K562 (cell line): ENCODE results near the gene ATXN10. TPM values are rescaled to one million over a fixed set of nuclear protein-coding genes. Genes with fewer than 3 reads are reported as not detected.
"Not testable (repeated sequence)": the region's sequence is repeated elsewhere in the genome, so short reads cannot be mapped to it uniquely, and the experiment has no call there.

ENCODE experiments used
- ATAC-seq: fragments of 200-7000 bp; cut with Tn5 transposase; 3 replicates; pipeline ENCODE4 v1.9.1; 2020; ENCODE audit warnings: moderate library complexity
- BruUV-seq: library from RNA; stranded (reverse); fragments of 400-500 nt; replicated peaks from 2 replicates; lab custom pipeline; 2021; lab: Mats Ljungman, UMichigan
- CTCF ChIA-PET: fragments of 300-600 bp; formaldehyde crosslinking; extraction: SDS; loops from one replicate; lab custom pipeline; 2021; ENCODE audit warnings: low intra/inter-chr PET ratio; lab: Yijun Ruan, JAX
- POLR2A ChIA-PET: fragments of 300-600, 350-650 bp; sonication (Branson Sonifier 250); formaldehyde crosslinking; extraction: SDS; loops from one replicate; lab custom pipeline; 2021; ENCODE audit warnings: antibody characterized with exemption, inconsistent platforms; lab: Yijun Ruan, JAX
- DNase-seq, 4 experiments: peaks; one replicate each; pipeline versions ENCODE4 v3.0.0 to v3.0.0-alpha.2; 2011 to 2018; ENCODE audit warnings: low spot score in 3 of 4, mixed read lengths in 3 of 4; ENCODE audit errors: extremely low read depth in 1 of 4
- FAIRE-seq: peaks from 2 replicates; lab custom pipeline; 2011; peaks lifted over from hg19 to GRCh38; lab: Jason Lieb, UNC
- H2AFZ ChIP-seq: 2 replicates; pipeline ENCODE4 v1.6.0; 2011; ENCODE audit warnings: low read depth, low read length, control low read depth, inconsistent platforms
- H3K27ac ChIP-seq: fragments of 200-600 bp; 3 replicates; pipeline ENCODE4 v1.8.0; 2011; ENCODE audit warnings: low read depth, mild to moderate bottlenecking, control low read depth, inconsistent platforms, low read length, moderate library complexity, mixed read lengths; ENCODE audit errors: extremely low read depth
- H3K27me3 ChIP-seq, 2 experiments: fragments of 300-600 bp in 1 of 2; 2 replicates in 1 of 2; 3 replicates in 1 of 2; pipeline versions ENCODE4 v1.6.0 to v1.8.0; 2011; ENCODE audit warnings: inconsistent platforms in 2 of 2, low read length in 2 of 2, mild to moderate bottlenecking in 1 of 2, mixed read lengths in 1 of 2, moderate library complexity in 1 of 2; ENCODE audit not compliant: control insufficient read depth in 2 of 2, insufficient read depth in 2 of 2
- H3K36me3 ChIP-seq: fragments of 300-600 bp; 3 replicates; pipeline ENCODE4 v1.8.0; 2011; ENCODE audit warnings: mild to moderate bottlenecking, low read length, inconsistent platforms; ENCODE audit not compliant: control insufficient read depth, insufficient read depth
- H3K4me1 ChIP-seq, 2 experiments: fragments of 200-600 bp in 1 of 2; replicated peaks in 1 of 2; 2 replicates in 1 of 2; 3 replicates in 1 of 2; pipeline versions ENCODE4 v1.5.1 to v1.8.0; 2011; ENCODE audit warnings: inconsistent platforms in 2 of 2, low read length in 2 of 2, mild to moderate bottlenecking in 1 of 2, mixed read lengths in 1 of 2, moderate library complexity in 1 of 2; ENCODE audit not compliant: control insufficient read depth in 2 of 2, insufficient read depth in 2 of 2
- H3K4me2 ChIP-seq: 2 replicates; pipeline ENCODE4 v1.6.1; 2011; ENCODE audit warnings: low read length, control low read depth, inconsistent platforms, mixed read lengths; ENCODE audit not compliant: insufficient read depth
- H3K4me3 ChIP-seq: fragments of 200-600 bp; sonication (generic), shearing (Covaris generic); 2 replicates; pipeline ENCODE4 v1.5.1; 2016; ENCODE audit warnings: control low read depth, inconsistent platforms
- H3K79me2 ChIP-seq: fragments of 200-600 bp; 3 replicates; pipeline ENCODE4 v1.8.0; 2011; ENCODE audit warnings: low read length, inconsistent platforms; ENCODE audit not compliant: control insufficient read depth, insufficient read depth
- H3K9ac ChIP-seq, 2 experiments: 2 replicates each; pipeline versions ENCODE4 v1.6.0 to v1.6.1; 2011; ENCODE audit warnings: low read depth in 2 of 2, low read length in 2 of 2, control low read depth in 1 of 2, inconsistent platforms in 1 of 2, mild to moderate bottlenecking in 1 of 2, mixed read lengths in 1 of 2; ENCODE audit not compliant: insufficient read depth in 1 of 2
- H3K9me1 ChIP-seq: one replicate; pipeline ENCODE4 v1.6.0; 2011; ENCODE audit warnings: inconsistent platforms, mild to moderate bottlenecking, low read length, moderate library complexity; ENCODE audit not compliant: control insufficient read depth, insufficient read depth
- H3K9me3 ChIP-seq: replicated peaks from 2 replicates; pipeline ENCODE4 v1.5.1; 2011; ENCODE audit warnings: low read depth, low read length, inconsistent platforms; ENCODE audit not compliant: control insufficient read depth, insufficient read depth
- H4K20me1 ChIP-seq: replicated peaks from 2 replicates; pipeline ENCODE4 v1.6.1; 2011; ENCODE audit warnings: low read length, inconsistent platforms, mixed read lengths; ENCODE audit not compliant: control insufficient read depth, insufficient read depth
- FUS ChIP-seq: fragments of 200-400 bp; formaldehyde crosslinking; optimal IDR thresholded peaks from 2 replicates; pipeline ENCODE3; 2017; ENCODE audit warnings: low read depth, low read length
- SRF ChIP-seq, 2 experiments: fragments of 250-450, 450-650 bp in 1 of 2; sonication (Bioruptor Pico) in 1 of 2; sonication (generic) in 1 of 2; formaldehyde crosslinking; IDR thresholded peaks; 2 replicates each; pipeline versions ENCODE4 v1.5.0 to v1.5.1; 2020 to 2022; ENCODE audit warnings: mild to moderate bottlenecking in 1 of 2, missing genetic modification reagents in 1 of 2
- WGBS: fragments of 100-300 bp; shearing (Covaris generic); methylation state at CpG from one replicate; pipeline ENCODE4 v1.1.6; 2016; ENCODE audit warnings: low coverage, mixed read lengths; ENCODE audit not compliant: insufficient coverage; ENCODE audit errors: missing lambda C conversion rate; 5-methylcytosine and 5-hydroxymethylcytosine counted together
- in situ Hi-C: fragments of 300-500 bp; cut with MboI; formaldehyde crosslinking; loops from 4 replicates; pipeline ENCODE4 v1.15.0; 2018; ENCODE audit warnings: inconsistent platforms, mixed read lengths
- intact Hi-C: fragments of 100-400 bp; cut with micrococcal nuclease; formaldehyde crosslinking; loops from 2 replicates; pipeline ENCODE4 v1.14.2; 2022
- polyA plus RNA-seq, 8 experiments: library from polyadenylated mRNA; depleted of rRNA in 4 of 8; stranded (reverse) in 5 of 8; unstranded in 3 of 8; fragments of >200 nt; fragmentation: Nextera tagmentation in 2 of 8; fragmentation: Illumina TruSeq in 1 of 8; extraction: Ambion mirVana in 2 of 8; extraction: Trizol in 1 of 8; gene quantifications; 2 replicates each; pipeline versions ENCODE4 v1.2.1 to v1.2.3, GENCODE V29; 2011 to 2014; ENCODE audit warnings: inconsistent platforms in 1 of 8, missing spikeins in 1 of 8
- total RNA-seq, 7 experiments: library from RNA; depleted of rRNA in 6 of 7; stranded (reverse); fragments of >200 nt in 6 of 7; fragmentation: Illumina TruSeq in 2 of 7; extraction: Trizol in 2 of 7; gene quantifications; 2 replicates each; pipeline versions ENCODE4 v1.2.1 to v1.2.3, GENCODE V29; 2011 to 2021; ENCODE audit warnings: low replicate concordance in 1 of 7

Gene ATXN10
- total and polyA plus RNA-seq, 9 of the 15 experiments (the other 6 are each of a cell fraction or from before 2014, with no cell fraction given): 11.5 to 190 (median 33.6) TPM

GRCh38 chr22:45682773-45683172, 11.1 kb downstream of the ATXN10 start:
- CTCF ChIA-PET, BruUV-seq, ATAC-seq, H3K4me1 ChIP-seq, H4K20me1 ChIP-seq, H3K4me3 ChIP-seq, H3K9me3 ChIP-seq, H3K9ac ChIP-seq, DNase-seq, H2AFZ ChIP-seq, H3K4me2 ChIP-seq, H3K36me3 ChIP-seq, H3K27me3 ChIP-seq, POLR2A ChIA-PET, intact Hi-C loops, H3K9me1 ChIP-seq, FAIRE-seq, in situ Hi-C loops, H3K27ac ChIP-seq: not testable (repeated sequence)
- H3K79me2 ChIP-seq: peaks cover 19% of the 10 kb centered on the region
- WGBS: no CpG with 5 or more reads among the region's 5 CpGs

- in situ Hi-C loops: no loop called here
- no peak overlapping the region for H3K27ac ChIP-seq
- intact Hi-C loops: no loop called here
Observed at GRCh38 chr22:45683248-45683647, 11.6 kb downstream of the ATXN10 start.

More at GRCh38 chr22:45683248-45683647, 11.6 kb downstream of the ATXN10 start:
- FAIRE-seq: no peak
- Histone ChIP-seq H3K9ac (no peak overlapping the region), H3K27me3 (no peaks in the 10 kb centered on the region), H3K9me1 (no peaks in the 10 kb centered on the region), H3K36me3 (no peaks in the 10 kb centered on the region), H3K4me2 (no peak overlapping the region), H2AFZ (no peak overlapping the region), H4K20me1 (peaks cover 6% of the 10 kb centered on the region; the same call in 1 of the 2 replicates), H3K4me3 (no peak overlapping the region), H3K79me2 (peaks cover 16% of the 10 kb centered on the region), H3K4me1 (peaks cover 0 to 5% of the 10 kb centered on the region in 2 experiments; a peak in 1 of 5 replicates), H3K9me3 (no peaks in the 10 kb centered on the region)
- WGBS: 72% methylated on average over 4 of the region's 6 CpGs
- BruUV-seq: no TSS peak
- CTCF ChIA-PET: no interaction called here
- ATAC-seq: no peak
- POLR2A ChIA-PET: no interaction called here
- no peak for DNase-seq
- no peak for TF ChIP-seq FUS
- TF ChIP-seq SRF (CRISPR knock-in tag; IDR thresholded peaks at IDR 0.05): peak in 1 of 2 experiments; percentile 31; a peak in 1 of 4 replicates
